GM12872 (cell line): Measurements from ENCODE around the gene ENTPD2.

Experiments used
- CTCF ChIP-seq: IDR thresholded peaks from 3 replicates; pipeline ENCODE4 v1.5.1; 2011; ENCODE audit warnings: low read depth, mild to moderate bottlenecking, low read length, moderate library complexity; ENCODE audit not compliant: insufficient read depth

ENTPD2 gene

GRCh38 chr9:137026384-137026783 lies 27.5 kb downstream of the ENTPD2 start:
- TF ChIP-seq CTCF: no peak

GRCh38 chr9:137025517-137025966 lies 28.3 kb downstream of the ENTPD2 start:
- no peak for TF ChIP-seq CTCF

- no peak for TF ChIP-seq CTCF
Measured at GRCh38 chr9:137023583-137023991, 30.3 kb downstream of the ENTPD2 start.

DNA sequence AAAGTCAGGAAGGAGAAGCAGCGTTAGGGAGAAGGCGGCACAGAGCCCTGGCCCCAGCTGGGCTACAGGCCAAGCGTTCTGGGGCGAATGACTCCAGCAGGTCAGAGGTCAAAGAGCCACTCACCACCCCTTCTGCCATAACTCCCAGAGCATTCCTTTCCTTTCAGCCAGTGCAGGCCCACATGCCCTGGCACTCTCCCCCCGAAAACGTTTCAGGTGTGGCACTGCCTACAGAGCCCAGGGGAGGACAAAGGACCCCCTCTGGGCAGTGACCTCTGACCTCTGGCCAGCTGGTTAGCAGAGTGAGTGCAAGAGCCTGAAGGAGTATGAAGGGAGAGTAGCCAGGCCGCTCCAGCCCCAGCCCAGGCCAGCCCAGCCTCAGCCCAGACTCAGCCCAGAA lies 30.7 kb downstream of the ENTPD2 start:
- no peak for TF ChIP-seq CTCF

DNA sequence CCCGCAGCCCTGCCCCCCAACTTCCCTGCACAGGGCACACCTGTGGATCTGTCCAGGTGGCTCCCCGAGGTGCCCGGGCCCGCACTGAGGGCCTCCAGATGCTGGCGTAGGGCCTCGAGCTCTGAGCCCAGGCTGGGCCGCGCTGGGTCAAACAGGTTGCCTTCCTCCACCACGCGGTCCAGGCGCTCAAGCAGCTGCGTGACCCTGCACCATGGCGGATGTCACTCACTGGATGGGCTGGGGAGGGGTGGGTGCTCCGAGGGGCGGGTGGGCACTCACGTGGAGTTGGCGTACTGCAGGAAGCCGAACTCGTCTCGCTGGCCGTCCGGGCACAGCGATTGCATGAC lies 31.2 kb downstream of the ENTPD2 start:
- TF ChIP-seq CTCF: no peak

DNA sequence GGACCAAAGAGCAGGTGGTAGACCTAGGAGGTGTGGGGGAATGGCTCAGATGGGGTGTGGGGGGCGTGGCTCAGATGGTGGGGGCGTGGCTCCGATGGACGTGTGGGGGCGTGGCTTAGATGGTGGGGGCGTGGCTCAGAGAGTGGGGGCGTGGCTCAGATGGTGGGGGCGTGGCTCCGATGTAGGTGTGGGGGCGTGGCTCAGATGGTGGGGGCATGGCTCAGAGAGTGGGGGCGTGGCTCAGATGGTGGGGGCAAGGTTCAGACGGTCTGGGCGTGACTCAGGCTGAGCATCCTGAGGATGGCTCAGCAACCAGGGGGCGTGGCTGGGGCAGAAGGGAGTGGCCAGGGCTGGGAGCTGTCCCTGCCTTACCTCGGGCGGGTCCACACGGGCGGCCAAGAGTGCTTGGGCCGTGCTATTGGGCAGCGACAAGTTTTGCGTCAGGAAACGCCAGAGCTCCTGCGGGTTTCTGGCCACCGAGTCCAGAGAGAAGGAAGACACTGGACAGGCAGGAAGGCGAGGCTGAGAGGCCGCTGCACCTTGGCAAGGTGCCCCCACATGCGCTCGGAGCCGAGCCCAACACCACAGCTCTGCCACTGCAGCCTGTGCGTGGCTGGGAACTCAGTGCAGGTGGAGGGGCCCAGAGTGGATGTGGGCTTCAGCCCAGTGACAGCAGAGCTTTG lies 31.7 kb downstream of the ENTPD2 start:
- TF ChIP-seq CTCF: no peak

DNA sequence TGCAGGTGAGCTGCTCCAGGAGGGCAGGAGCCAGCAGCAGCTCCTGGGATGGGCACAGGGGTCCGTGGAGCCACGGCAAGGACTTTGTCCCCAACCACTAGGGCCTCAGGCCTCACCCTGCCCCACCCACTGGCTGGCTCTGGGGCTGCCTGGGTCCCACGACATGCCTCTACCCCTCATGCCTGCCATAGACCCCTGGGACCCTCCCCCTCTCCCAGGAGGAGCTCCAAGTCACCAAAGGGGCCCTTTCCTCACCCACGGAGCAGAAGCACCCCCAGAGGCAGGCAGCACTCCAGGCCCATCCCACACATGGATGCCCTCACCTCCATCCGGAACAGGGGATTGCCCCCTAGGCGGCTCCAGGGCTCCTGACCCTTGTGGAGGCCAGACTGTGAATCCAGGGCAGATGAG lies 32.3 kb downstream of the ENTPD2 start:
- no peak for TF ChIP-seq CTCF
